ENCODE measurements around the gene P2RX3. TPM values are rescaled to one million over a fixed set of nuclear protein-coding genes. Genes with fewer than 3 reads are reported as not detected.
A peak's percentile ranks its signal among the peaks of the same experiment; 100 is the strongest.

P2RX3 gene
- total and polyA plus RNA-seq, 2 of the 8 experiments (the other 6 are each of a cell fraction or from before 2014, with no cell fraction given) = 0.45 to 0.47 TPM

DNA sequence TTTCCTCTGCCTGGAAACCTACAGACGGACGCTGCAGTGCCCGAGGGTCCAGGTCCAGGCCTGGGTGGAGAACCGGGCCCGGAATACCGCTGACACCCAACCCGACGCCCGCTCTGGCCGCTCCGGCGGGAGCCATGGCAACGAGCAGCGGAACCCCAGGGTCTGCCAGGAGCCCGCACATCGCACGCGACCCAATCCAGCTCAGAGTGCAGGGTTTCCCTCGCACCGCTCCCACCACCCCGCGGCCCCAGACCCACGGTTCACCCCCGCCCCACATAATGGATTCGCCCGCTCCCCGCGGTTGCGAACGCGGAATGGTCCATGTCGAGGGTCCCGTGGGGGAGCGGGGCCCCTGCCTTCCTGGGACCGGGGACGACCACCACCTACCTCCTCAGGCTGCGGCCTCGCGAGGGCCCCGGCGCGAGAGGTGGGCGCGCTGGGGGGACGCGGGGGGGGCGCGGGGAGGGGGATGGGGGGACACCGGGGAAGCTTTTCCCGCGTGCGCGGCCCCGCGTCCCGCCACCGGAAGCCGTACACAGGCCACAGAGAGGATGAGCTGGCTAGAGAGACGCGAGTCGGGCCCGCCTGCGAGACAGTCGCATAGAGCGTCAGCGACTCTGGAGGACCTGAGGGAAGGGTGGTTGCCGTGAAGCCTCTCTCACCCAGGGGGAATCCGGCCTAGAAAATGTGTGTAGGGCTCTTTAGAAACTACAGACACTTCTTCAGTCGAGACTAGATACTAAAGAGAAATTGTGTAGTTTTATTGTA lies 2.6 kb upstream of the P2RX3 start, which contains the start of gene SSRP1 (continued):
- TF ChIP-seq, protein P1, sequence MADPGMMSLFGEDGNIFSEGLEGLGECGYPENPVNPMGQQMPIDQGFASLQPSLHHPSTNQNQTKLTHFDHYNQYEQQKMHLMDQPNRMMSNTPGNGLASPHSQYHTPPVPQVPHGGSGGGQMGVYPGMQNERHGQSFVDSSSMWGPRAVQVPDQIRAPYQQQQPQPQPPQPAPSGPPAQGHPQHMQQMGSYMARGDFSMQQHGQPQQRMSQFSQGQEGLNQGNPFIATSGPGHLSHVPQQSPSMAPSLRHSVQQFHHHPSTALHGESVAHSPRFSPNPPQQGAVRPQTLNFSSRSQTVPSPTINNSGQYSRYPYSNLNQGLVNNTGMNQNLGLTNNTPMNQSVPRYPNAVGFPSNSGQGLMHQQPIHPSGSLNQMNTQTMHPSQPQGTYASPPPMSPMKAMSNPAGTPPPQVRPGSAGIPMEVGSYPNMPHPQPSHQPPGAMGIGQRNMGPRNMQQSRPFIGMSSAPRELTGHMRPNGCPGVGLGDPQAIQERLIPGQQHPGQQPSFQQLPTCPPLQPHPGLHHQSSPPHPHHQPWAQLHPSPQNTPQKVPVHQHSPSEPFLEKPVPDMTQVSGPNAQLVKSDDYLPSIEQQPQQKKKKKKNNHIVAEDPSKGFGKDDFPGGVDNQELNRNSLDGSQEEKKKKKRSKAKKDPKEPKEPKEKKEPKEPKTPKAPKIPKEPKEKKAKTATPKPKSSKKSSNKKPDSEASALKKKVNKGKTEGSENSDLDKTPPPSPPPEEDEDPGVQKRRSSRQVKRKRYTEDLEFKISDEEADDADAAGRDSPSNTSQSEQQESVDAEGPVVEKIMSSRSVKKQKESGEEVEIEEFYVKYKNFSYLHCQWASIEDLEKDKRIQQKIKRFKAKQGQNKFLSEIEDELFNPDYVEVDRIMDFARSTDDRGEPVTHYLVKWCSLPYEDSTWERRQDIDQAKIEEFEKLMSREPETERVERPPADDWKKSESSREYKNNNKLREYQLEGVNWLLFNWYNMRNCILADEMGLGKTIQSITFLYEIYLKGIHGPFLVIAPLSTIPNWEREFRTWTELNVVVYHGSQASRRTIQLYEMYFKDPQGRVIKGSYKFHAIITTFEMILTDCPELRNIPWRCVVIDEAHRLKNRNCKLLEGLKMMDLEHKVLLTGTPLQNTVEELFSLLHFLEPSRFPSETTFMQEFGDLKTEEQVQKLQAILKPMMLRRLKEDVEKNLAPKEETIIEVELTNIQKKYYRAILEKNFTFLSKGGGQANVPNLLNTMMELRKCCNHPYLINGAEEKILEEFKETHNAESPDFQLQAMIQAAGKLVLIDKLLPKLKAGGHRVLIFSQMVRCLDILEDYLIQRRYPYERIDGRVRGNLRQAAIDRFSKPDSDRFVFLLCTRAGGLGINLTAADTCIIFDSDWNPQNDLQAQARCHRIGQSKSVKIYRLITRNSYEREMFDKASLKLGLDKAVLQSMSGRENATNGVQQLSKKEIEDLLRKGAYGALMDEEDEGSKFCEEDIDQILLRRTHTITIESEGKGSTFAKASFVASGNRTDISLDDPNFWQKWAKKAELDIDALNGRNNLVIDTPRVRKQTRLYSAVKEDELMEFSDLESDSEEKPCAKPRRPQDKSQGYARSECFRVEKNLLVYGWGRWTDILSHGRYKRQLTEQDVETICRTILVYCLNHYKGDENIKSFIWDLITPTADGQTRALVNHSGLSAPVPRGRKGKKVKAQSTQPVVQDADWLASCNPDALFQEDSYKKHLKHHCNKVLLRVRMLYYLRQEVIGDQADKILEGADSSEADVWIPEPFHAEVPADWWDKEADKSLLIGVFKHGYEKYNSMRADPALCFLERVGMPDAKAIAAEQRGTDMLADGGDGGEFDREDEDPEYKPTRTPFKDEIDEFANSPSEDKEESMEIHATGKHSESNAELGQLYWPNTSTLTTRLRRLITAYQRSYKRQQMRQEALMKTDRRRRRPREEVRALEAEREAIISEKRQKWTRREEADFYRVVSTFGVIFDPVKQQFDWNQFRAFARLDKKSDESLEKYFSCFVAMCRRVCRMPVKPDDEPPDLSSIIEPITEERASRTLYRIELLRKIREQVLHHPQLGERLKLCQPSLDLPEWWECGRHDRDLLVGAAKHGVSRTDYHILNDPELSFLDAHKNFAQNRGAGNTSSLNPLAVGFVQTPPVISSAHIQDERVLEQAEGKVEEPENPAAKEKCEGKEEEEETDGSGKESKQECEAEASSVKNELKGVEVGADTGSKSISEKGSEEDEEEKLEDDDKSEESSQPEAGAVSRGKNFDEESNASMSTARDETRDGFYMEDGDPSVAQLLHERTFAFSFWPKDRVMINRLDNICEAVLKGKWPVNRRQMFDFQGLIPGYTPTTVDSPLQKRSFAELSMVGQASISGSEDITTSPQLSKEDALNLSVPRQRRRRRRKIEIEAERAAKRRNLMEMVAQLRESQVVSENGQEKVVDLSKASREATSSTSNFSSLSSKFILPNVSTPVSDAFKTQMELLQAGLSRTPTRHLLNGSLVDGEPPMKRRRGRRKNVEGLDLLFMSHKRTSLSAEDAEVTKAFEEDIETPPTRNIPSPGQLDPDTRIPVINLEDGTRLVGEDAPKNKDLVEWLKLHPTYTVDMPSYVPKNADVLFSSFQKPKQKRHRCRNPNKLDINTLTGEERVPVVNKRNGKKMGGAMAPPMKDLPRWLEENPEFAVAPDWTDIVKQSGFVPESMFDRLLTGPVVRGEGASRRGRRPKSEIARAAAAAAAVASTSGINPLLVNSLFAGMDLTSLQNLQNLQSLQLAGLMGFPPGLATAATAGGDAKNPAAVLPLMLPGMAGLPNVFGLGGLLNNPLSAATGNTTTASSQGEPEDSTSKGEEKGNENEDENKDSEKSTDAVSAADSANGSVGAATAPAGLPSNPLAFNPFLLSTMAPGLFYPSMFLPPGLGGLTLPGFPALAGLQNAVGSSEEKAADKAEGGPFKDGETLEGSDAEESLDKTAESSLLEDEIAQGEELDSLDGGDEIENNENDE (IDR thresholded peaks at IDR 0.05; ENCODE audit: insufficient replicate concordance, low read length) = no peak
- TF ChIP-seq SP4 (IDR thresholded peaks at IDR 0.05; ENCODE audit: low read length) (no peak), MAFK (IDR thresholded peaks at IDR 0.05; ENCODE audit: low read depth, low read length) (no peak), RAD21 (IDR thresholded peaks at IDR 0.05 in 1 of 2, conservative IDR thresholded peaks at IDR 0.05 in 1 of 2; ENCODE audit: low read depth in 2 of 2, low read length in 2 of 2) (no peak), CHD1 (IDR thresholded peaks at IDR 0.05; ENCODE audit: low read depth, low read length) (peak; percentile 81), CHD2 (IDR thresholded peaks at IDR 0.05; ENCODE audit: low read length) (no peak), CBX8 (IDR thresholded peaks at IDR 0.05; ENCODE audit: borderline replicate concordance, low read depth, low read length) (no peak), SRF (IDR thresholded peaks at IDR 0.05; ENCODE audit: low read depth, low read length) (no peak)

Measured in H1 (cell line).